HG02759 (cell line): ENCODE measurements around the gene RNU5B-1.
A peak's percentile ranks its signal among the peaks of the same experiment; 100 is the strongest.
"Not testable (repeated sequence)": the region's sequence is repeated elsewhere in the genome, so short reads cannot be mapped to it uniquely, and the experiment has no call there.

Experiments used
- ATAC-seq: cut with Tn5 transposase; IDR thresholded peaks from one replicate; pipeline ENCODE4 v1.9.1; 2021; ENCODE audit warnings: mild to moderate bottlenecking, moderate library complexity; ENCODE audit not compliant: unreplicated experiment

RNU5B-1 gene

DNA sequence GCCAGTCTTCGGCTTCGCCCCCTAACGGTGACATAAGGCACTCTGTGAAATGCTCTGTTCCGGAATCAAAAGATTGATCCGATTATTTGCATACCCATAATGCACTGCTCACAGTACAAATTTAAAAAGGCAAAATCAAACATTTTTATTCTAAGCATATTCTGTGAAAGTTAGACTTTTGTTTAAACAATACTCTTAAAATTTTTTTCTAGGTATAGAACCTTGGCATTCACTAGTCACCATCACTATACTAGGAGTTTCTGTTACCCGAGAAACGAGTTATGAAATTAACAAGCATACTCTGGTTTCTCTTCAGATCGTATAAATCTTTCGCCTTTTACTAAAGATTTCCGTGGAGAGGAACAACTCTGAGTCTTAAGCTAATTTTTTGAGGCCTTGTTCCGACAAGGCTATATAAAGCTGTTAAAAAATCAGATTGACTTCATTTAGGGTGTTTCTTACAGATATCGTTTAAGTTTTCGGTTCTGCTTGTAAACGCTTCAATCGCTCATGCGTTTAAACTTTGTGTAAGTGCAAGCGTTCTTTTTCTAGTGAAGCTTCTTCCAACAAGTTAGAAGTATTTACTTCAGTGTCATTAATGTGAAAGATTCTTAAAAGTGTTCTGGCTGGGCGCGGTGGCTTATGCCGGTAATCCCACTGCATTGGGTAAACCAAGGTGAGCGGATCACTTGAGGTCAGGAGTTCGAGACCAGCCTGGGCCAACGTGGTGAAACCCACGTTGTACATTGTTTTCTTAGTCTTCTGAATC lies at the start of gene RNU5B-1:
TSS of gene RNU5B-1 (plus strand) at position 297 of the 769 bp plus-strand sequence.
- ATAC-seq = peak; percentile 70

- ATAC-seq = no peak
These were observed 49.7 kb upstream of the RNU5B-1 start for GRCh38 chr15:65254758-65255157.

GRCh38 chr15:65255486-65256140 lies 48.9 kb upstream of the RNU5B-1 start:
- no peak for ATAC-seq

DNA sequence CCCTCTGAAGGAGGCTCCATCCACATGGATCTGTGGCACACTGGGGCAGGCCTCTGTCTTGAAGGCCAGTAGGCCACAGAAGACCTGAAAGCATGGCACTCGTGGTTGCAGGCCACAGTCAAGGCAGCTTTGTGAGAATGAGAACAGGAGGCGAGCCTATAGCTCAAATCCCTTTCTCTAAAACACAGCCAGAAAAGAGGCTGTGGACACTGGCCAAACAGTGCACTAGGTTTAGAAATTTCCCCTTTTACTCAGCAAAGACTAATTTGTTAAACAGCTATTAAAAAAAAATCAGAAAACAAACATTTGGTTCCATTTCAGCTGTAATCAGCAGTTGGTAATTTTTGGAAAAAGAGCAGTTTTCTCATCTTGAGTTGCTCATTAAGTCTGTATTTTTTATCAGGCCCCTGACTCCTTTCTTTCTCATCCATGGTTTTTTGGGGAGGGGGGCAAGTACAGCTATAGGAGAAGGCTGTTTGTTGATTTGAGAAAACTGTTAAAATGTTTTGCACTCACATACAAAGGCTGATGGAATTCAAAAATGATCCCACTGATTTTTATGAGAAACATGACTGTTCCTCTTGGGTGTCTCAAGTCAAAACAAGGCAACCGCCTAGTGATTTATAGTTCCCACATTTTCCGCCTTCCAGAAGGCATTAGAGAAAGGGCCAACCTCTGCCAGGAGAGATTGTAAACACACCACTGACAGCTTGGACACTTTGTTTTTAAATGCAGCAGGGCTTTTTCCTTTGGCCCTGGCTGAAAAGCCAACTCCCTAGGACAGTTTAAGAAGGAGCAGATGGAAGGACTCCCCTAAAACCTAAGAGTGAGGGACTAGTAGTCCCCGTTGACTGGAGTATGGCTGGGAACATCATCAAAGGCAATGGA lies 45.9 kb upstream of the RNU5B-1 start:
- no peak for ATAC-seq

DNA sequence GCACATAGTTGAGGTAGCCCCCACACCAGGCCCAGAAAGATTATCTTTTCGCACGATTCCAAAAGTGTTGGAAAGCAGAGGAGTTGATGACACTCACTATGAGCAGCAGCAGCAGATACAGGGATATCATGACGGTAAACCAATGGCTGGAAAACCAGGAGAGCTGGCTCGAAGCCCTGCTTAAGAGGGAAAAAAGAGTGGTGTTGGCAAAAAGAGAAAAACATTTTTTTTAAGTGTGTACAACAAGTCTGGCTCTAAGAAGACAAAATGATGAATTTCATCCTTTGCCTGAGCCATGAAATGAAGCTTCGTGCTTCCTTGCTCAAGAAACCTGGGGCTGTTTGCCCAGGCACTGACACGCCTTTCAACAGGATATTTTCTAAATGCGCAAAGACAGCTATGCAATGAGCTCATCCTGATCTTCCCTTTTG lies 45.1 kb upstream of the RNU5B-1 start:
- no peak for ATAC-seq

DNA sequence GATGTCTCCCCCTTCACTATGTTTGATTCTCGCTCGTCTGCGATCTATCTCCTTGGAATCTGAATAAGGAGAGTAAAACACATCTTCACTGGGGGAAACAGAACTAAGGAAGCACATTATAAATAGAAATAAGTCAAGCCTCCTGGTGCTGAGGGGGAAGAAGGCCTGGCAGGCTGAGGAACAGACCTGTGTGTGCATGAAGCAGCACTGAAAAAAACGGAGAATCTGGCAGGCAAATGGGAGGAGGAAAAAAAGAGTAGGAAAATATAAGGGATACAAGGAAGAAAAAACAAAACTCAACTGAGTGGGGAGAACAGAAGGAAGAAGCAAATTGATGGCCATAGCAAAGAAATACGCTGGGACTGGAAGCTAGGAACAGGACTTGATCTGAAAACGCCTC lies 43.5 kb upstream of the RNU5B-1 start:
- ATAC-seq = no peak

GRCh38 chr15:65263313-65263712 lies 41.2 kb upstream of the RNU5B-1 start:
- no peak for ATAC-seq

GRCh38 chr15:65264863-65265430 lies 39.5 kb upstream of the RNU5B-1 start:
- ATAC-seq = no peak

DNA sequence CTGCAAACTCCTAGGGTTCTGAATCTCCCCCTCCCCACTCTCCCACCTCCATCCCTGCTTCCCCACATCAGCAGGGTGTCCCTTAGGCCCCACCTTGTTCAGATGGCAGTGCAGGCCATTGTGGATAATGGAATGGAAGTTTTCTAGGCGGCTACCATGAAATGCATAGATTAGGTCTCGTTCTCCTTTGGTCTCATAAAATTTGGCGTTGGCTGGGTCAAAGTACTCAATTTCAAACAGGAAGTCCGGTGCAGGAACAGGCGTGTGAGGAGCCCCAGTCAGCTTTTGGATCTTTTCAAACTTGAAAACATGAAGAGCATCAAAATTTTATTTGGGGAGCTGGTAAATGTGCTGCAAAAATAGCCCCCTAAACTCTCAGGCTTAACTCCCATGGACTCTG lies 38.0 kb upstream of the RNU5B-1 start:
- ATAC-seq = no peak

DNA sequence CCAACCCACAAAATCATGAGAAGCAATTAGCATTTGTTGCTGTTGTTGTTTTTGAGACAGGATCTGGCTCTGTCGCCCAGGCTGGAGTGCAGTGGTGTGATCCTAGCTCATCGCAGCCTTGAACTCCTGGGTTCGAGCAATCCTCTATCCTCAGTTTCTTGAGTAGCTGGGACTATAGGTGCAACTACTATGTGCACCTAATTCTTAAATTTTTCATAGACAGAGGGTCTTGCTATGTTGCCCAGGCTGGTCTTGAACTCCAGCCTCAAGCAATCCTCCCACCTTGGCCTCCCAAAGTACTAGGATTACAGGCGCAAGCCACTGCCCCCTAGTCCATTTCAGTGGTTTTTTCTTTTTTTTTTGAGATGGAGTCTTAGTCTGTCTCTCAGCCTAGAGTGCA lies 36.1 kb upstream of the RNU5B-1 start:
- no peak for ATAC-seq

DNA sequence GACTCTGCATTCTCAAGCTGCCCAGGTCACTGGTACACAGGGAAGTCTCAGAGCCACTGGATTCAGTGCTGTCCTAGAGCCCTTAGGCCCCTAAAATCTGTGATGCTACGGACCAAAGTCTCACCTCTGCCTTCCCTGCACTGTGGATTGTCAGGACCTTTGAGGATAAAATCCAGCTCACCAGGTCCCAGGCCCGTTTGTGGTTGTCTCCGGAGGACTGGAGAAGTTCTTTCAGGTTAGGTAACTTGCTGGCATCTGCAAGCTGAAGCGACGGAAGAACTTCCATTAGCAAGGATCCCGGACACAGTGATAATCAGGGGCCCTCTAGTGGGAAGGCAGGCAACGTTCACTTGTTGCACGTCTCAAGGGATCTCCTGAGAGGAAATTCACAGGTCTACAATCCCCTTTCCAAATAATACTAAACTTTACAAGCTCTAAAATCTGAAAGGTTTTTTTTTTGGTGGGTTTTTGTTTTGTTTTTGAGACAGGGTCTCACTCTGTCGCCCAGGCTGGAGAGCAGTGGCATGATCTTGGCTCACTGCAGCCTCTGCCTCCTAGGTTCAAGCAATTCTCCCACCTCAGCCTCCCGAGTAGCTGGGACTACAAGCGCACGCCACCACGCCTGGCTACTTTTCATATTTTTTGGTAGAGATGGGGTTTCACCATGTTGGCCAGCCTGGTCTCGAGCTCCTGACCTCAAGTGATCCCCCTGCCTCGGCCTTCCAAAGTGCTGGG lies 33.5 kb upstream of the RNU5B-1 start:
- not testable (repeated sequence) for ATAC-seq

- ATAC-seq = no peak
These were observed 29.3 kb upstream of the RNU5B-1 start for GRCh38 chr15:65275104-65275727.

DNA sequence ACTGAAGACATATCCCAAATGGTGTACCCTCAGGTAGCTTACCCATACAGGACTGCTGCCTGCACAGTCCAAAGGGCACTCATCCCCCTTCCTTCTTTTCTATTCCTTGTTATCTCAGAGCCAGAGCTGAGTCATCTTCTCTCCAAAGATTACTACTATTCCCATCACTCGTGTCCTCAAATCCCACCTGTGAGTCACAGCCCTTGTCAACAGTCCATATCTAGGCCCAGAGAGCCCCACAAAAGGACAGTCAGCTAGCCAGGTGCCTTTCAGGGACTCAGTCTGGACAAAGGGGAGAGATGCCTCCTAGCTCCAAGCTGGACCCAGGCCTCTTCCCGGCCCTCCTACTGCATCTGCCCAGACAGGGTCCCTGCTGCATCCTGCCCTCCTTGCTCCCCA lies 28.8 kb upstream of the RNU5B-1 start:
- no peak for ATAC-seq

- no peak for ATAC-seq
These were observed 27.5 kb upstream of the RNU5B-1 start for GRCh38 chr15:65277015-65277414.

GRCh38 chr15:65278480-65278879 lies 26.0 kb upstream of the RNU5B-1 start:
- no peak for ATAC-seq

DNA sequence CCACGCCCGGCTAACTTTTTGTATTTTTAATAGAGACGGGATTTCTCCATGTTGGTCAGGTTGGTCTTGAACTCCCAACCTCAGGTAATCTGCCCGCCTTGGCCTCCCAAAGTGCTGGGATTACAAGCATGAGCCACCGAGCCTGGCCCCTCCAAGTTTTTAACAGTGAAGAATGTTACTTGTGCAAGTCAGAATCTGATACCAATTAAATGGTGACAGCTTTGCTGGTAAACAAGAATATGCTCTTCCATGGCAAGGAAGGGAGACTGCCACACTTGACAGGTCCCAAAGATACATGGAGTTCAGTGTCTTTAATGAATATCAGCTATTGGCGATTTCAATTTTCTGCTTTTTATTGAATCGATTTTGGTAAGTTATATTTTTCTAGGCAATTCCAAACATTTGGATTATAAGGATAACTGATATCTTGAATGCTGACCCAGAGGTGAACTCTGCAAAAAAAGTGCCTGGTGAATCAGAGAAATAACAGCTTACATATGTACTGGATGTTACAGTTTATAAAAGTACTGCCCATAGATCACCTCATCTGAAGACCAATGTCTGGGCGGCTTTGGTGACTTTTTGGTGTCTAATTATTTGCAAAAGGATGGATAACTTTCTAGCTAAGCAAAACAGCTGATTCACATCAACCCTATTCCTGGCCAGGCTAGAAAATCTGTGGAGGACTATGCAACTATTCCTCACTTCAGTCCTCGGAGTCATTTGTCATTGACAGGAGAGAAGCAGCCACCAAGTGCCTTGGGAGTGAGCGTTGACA lies 19.0 kb upstream of the RNU5B-1 start:
- ATAC-seq = no peak

- peak; percentile 35 for ATAC-seq
These were observed 18.3 kb upstream of the RNU5B-1 start for GRCh38 chr15:65286069-65286703.

DNA sequence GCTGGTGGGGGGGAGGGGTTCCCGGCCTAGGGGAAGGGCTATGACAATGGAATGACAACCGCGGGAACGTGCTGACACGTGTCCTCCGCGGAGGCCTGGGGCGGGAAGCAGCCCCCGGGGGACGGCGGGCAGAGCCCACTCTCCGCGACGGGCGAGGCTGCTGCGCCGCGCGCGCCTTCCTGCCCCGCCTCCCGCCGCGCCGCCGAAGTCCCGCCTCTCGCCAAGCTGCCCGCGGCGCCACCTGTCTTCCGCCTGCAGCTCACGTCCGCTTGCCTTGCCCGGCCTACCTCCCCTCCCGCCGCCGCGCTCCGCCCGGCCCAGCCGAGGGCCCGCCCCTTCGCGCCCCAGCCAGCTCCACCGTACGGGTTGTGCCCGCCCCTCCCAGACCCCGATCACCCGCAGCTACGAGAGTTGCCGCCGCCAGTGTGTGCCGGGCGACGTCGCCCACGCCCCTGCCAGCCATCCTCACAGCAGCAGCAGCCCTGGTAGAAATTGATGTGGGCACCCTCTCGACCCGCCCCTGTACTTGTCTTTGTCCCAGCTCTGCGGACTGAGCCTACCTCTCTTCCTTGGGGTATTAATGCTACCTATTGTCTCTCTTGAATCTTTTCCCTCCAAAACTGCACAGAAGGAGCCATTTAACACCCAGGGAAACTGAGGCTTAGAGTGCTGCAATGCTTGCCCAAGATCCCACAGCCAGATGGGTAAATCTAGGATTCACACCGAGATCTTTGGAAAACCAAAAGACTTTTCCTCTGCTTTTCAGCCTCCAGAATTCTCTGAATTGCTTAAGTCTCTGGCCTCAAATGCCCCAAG lies 17.6 kb upstream of the RNU5B-1 start, which contains the start of gene PARP16:
TSS of gene PARP16 (minus strand) at position 180 of the 816 bp plus-strand sequence. CDS start 457 bp downstream, outside the sequence.
- ATAC-seq = peak; percentile 95
